ENCODE data around the gene TUFT1.

DNA sequence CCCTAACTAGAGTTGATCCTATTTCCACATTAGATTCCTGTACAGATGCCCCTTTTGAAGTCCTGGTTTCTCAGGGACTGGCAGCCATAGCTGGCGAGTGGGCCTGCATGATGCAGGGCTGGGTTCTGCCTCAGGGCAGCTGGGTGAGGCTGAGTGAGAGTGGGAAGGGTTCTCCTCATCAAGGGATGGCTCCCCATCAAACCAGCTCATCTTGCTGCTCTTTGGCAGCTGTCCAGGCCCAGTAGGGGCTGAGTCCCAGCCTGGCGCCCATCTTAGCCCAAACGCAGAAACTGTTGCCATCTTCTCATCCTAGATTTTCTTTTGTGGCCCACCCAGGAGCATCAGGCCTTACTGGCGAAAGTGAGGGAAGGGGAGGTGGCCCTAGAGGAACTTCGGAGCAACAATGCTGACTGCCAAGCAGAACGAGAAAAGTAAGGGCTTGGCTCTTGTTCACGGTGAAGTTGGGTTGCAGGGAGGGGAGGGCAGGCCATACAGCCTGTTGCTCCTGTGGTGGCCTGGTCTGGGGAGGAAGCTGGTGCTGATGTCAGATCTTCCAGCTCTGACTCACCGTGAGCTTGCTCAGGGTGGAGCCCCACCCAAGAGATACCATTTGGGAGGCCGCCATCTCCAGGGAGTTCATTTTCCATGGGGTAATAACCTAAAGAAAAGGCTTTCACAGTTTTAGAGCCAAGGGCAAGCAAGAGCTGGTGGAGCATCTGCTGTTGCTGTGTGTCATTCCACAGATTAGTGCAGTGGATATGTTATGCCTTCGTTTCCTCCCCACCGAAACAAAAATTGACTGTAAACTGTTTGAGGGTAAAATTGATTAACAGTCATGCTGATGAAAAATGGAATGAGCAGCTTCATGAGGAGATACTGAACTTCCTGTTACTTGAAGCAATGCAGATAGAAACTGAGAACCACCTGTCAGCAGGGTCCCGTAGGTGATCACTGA is 34.7 kb downstream of the TUFT1 start:
- no peak for TF ChIP-seq EZH2 (IDR thresholded peaks at IDR 0.05; ENCODE audit: borderline replicate concordance, low read depth, low read length, poor library complexity, severe bottlenecking)
- TF ChIP-seq, protein P1, sequence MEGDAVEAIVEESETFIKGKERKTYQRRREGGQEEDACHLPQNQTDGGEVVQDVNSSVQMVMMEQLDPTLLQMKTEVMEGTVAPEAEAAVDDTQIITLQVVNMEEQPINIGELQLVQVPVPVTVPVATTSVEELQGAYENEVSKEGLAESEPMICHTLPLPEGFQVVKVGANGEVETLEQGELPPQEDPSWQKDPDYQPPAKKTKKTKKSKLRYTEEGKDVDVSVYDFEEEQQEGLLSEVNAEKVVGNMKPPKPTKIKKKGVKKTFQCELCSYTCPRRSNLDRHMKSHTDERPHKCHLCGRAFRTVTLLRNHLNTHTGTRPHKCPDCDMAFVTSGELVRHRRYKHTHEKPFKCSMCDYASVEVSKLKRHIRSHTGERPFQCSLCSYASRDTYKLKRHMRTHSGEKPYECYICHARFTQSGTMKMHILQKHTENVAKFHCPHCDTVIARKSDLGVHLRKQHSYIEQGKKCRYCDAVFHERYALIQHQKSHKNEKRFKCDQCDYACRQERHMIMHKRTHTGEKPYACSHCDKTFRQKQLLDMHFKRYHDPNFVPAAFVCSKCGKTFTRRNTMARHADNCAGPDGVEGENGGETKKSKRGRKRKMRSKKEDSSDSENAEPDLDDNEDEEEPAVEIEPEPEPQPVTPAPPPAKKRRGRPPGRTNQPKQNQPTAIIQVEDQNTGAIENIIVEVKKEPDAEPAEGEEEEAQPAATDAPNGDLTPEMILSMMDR (conservative IDR thresholded peaks at IDR 0.05; ENCODE audit: low read depth, low read length), result no peak

Data from A673 (cell line).